GM12892 (cell line): ENCODE data around the gene PRICKLE1.
"Not testable (repeated sequence)": the region's sequence is repeated elsewhere in the genome, so short reads cannot be mapped to it uniquely, and the experiment has no call there.

Experiments
- DNase-seq: peaks from one replicate; pipeline ENCODE4 v3.0.0; 2011; ENCODE audit not compliant: insufficient read length
- FAIRE-seq: peaks from 2 replicates; lab custom pipeline; 2011; peaks lifted over from hg19 to GRCh38; lab: Jason Lieb, UNC
- POLR2A ChIP-seq: IDR thresholded peaks from 2 replicates; pipeline ENCODE4 v1.6.1; 2011; ENCODE audit warnings: low read depth, low read length, control low read depth
- POLR2AphosphoS5 ChIP-seq: IDR thresholded peaks from 2 replicates; pipeline ENCODE4 v1.6.1; 2011; ENCODE audit warnings: low read depth, low read length, control low read depth
- TAF1 ChIP-seq: IDR thresholded peaks from 2 replicates; pipeline ENCODE4 v1.6.1; 2011; ENCODE audit warnings: low read depth, mild to moderate bottlenecking, control low read depth, low read length, borderline replicate concordance

The PRICKLE1 gene

DNA sequence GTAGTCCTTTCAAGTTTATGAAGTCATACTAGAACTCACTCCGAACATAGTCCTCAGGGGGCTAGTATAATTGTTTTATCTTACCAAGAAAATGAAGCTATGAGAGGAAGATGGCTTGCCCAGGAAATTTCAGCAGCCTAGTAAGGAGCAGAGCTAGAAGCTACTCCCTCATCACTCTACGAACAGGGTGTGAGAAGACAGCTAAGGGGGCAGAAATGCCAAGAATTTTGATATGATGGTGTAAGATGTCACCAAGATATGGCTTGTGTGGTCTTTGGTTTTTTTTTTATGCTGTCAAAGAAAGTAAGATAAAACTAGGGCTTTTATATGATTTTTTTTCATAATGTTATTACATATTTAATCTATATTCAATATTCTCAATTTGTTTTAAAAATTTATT is 47.6 kb downstream of the PRICKLE1 start:
- FAIRE-seq: no peak
- TF ChIP-seq TAF1: no peak
- no peak for TF ChIP-seq POLR2AphosphoS5
- no peak for TF ChIP-seq POLR2A
- no peak for DNase-seq

DNA sequence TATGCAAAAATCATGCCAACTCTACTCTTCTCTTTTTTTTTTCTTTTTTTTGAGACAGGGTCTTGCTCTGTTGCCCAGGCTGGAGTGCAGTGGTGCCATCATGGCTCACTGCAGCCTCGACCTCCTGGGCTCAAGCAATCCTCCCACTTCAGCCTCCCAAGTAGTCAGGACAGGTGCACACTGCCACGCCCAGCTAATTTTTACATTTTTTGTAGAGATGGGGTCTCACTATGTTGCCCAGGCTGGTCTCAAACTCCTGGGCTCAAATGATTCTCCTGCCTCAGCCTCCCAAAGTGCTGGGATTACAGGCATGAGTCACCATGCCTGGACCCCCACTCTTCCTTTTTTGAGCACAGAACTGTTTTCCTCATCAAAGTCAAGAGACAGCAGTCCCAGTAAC is 48.2 kb downstream of the PRICKLE1 start:
- not testable (repeated sequence) for DNase-seq, FAIRE-seq

- DNase-seq (no peak), FAIRE-seq (no peak)
- TF ChIP-seq POLR2A: no peak
- no peak for TF ChIP-seq TAF1
- no peak for TF ChIP-seq POLR2AphosphoS5
Measured at GRCh38 chr12:42539696-42540095, 49.9 kb downstream of the PRICKLE1 start.

DNA sequence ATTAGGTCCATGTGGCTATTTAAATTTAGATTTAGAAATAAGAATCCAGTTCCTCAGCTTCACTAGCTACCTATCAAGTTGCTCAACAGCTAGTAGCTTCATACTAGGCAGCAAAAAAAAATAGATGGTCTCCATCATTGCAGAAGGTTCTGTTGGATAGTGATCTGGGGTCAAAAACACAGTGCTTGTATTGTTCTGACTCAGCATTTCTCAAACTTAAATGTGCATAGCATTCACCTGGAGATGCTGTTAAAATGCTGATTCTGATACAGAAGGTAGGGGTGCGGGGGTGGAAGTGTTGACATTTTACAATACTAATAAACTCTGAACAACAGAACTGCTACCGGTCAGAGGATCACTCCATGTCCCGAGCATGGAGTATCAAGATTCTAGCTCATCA is 51.3 kb downstream of the PRICKLE1 start:
- TF ChIP-seq POLR2AphosphoS5: no peak
- no peak for TF ChIP-seq POLR2A
- no peak for TF ChIP-seq TAF1
- FAIRE-seq (no peak), DNase-seq (no peak)

DNA sequence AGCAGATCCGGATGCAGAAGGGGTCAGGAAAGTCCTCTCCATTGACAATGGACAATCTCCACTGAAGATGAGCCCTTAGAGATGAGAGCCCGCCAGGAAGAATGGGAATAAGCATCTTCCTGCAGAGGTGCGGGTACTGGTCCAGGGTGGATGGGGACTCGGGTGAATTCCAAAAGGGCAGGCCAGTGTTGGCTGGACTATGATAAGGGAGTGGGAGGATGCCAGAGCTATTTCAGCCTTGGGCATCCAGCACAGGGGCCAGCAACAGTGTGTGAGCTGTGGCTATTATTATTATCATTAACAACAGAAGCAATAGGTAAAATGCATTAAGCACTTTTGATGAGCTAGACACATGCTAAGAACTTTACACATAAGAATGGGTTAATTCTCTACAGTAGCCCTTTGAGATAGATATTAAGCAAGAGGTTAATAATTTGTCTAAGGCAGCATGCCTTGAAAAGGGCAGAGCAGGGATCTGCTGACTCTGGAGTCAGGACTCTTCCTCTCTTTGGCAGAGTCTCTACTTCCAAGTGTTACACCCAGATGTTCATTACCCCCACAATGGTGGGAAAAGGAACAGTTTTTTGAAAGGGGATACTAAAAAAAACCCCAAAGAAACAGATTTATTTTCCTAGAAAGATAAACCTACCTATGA is 55.2 kb downstream of the PRICKLE1 start:
- no peak for FAIRE-seq
- TF ChIP-seq POLR2A (no peak), POLR2AphosphoS5 (no peak), TAF1 (no peak)
- DNase-seq: no peak

DNA sequence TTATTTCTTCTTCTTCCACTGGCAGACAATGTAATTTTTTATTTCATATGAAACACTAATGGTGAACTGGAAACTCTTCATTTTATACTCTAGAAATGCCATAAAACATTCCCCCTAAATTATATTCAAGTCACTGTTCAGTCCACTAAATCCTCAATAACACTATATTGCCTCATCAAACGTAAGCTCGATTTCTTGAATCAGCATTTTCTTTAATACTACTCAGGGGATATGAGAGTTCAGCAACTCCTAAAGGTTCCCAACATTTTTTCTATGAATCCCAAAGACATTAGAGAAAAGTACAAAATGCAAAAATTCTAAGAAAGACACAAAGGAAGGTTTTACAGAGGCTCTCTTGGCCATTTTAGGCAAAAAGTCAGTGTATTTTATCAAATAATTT is 59.3 kb downstream of the PRICKLE1 start:
- TF ChIP-seq TAF1: no peak
- no peak for TF ChIP-seq POLR2A
- TF ChIP-seq POLR2AphosphoS5: no peak
- DNase-seq (no peak), FAIRE-seq (no peak)

- no peak for TF ChIP-seq POLR2A
- TF ChIP-seq POLR2AphosphoS5: no peak
- TF ChIP-seq TAF1: no peak
- DNase-seq: no peak
- FAIRE-seq: no peak
Measured at GRCh38 chr12:42525444-42525843, 64.1 kb downstream of the PRICKLE1 start.

DNA sequence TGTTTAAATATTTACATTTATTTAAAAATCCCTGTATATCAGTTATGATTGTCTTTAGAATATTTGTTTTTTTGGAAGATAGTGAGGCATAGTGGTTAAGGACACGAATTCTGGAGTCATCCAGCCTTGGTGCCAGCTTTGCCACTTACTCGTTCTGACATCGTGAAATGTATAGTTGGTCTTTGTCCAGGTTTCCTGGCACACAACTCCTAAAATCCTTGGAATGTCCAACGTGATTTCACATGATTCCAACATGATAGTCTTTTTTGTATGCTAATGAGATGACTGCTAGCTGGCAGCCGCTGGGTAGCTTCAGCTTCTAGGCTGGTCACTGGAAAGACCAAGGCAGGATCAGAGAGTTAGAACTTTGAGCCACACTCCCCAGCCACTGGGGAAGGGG is 64.8 kb downstream of the PRICKLE1 start:
- DNase-seq: no peak
- TF ChIP-seq POLR2A: no peak
- no peak for TF ChIP-seq POLR2AphosphoS5
- no peak for TF ChIP-seq TAF1
- FAIRE-seq: no peak

GRCh38 chr12:42516573-42516972 is 73.0 kb downstream of the PRICKLE1 start:
- TF ChIP-seq POLR2A (no peak), POLR2AphosphoS5 (no peak), TAF1 (no peak)
- FAIRE-seq: no peak

DNA sequence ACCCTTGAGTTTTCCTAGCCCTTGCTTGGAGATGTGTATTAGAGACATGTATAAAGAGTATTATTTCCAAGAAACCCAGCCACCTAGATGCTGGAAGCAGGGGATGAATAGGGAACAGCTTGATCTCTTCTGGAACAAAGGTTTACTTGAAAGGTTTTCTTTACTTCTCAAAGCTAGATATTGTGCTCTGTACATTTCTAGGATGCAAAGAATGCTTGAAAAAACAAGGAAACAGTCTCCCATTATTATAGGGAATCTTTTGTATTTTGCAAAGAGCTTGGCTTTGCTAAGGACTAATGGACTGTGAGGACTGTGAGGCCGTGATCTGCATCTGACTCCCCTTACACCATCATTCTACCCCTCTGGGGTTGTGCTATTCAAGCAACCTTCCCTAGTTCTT is 77.9 kb downstream of the PRICKLE1 start:
- DNase-seq (no peak), FAIRE-seq (no peak)
- TF ChIP-seq POLR2A: no peak
- no peak for TF ChIP-seq POLR2AphosphoS5
- no peak for TF ChIP-seq TAF1

More at GRCh38 chr12:42516573-42516972, 73.0 kb downstream of the PRICKLE1 start:
- DNase-seq: no peak

GRCh38 chr12:42510823-42511222 is 78.7 kb downstream of the PRICKLE1 start:
- TF ChIP-seq POLR2AphosphoS5 (no peak), POLR2A (no peak), TAF1 (no peak)
- no peak for FAIRE-seq
- no peak for DNase-seq

DNA sequence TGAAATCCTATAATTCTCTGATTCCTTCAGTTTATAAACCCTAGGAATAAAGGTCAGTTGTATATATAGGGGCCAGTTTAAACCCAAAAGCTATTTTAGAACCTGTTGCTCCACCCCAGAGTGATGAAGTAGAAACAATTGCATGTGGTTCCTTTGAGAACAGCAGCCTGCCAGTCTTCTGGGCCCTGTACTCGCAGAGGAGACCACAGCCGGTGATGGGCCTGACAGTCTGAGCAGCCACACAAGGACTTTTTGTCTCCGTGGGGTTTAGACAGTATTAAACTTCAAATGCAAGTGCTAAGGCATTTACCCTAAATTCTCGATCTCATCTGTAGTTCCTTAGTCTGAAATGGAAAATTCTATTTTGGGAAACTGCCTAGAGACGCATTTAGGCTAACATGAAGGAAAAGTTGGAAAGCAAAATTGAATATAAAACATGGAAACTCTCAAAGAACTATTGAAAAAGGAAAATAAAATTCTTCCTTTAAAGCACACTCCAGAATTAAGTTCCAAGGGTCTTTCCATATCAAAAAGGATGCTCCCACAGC is 80.6 kb downstream of the PRICKLE1 start:
- TF ChIP-seq POLR2AphosphoS5 (no peak), POLR2A (no peak), TAF1 (no peak)
- FAIRE-seq: no peak
- no peak for DNase-seq

DNA sequence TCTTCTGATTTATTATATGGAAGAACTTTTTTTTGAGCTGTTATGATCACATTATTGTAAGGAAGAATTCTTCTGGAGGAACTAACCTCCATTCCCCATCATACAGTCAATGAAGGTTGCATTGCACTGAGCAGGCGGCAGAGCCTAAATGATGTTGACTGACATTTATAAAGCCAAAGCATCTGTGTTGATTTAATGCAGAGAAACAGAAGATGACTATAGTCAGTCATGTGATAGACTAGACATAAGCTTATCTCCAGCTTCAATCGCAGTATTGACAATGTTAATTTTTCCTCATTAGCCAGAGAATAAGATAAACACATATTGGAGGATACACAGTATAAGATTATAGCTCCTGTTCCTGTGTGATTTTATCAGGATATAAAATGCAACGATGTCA is 82.0 kb downstream of the PRICKLE1 start:
- TF ChIP-seq TAF1: no peak
- no peak for TF ChIP-seq POLR2A
- no peak for TF ChIP-seq POLR2AphosphoS5
- DNase-seq: no peak
- no peak for FAIRE-seq
